AG04450 (cell line): ENCODE data around the gene ATP10D. TPM values are rescaled to one million over a fixed set of nuclear protein-coding genes. Genes with fewer than 3 reads are reported as not detected.

ENCODE experiments used
- CTCF ChIA-PET: fragments of 300-600, 350-600 bp; formaldehyde crosslinking; extraction: SDS; loops from one replicate; lab custom pipeline; 2022; ENCODE audit warnings: antibody characterized with exemption, inconsistent platforms; lab: Charles Lee
- POLR2A ChIA-PET: fragments of 350-600 bp; formaldehyde crosslinking; extraction: SDS; loops from one replicate; lab custom pipeline; 2021; ENCODE audit warnings: antibody characterized with exemption, inconsistent platforms; lab: Yijun Ruan, JAX
- DNase-seq: peaks from one replicate; pipeline ENCODE4 v3.0.0-alpha.2; 2011; ENCODE audit warnings: low read depth, low spot score
- H3K27ac ChIP-seq: one replicate; pipeline ENCODE4 v1.5.1; 2012; ENCODE audit warnings: low read depth, low read length, control low read depth
- H3K27me3 ChIP-seq: one replicate; pipeline ENCODE4 v1.6.0; 2012; ENCODE audit warnings: low read length; ENCODE audit not compliant: control insufficient read depth, insufficient read depth
- H3K4me3 ChIP-seq: 2 replicates; pipeline ENCODE4 v1.5.1; 2011; ENCODE audit warnings: mild to moderate bottlenecking, low read depth, low read length, control low read depth
- H3K9me3 ChIP-seq: 2 replicates; pipeline ENCODE4 v1.5.1; 2012; ENCODE audit warnings: low read length; ENCODE audit not compliant: control insufficient read depth, insufficient read depth
- CTCF ChIP-seq: IDR thresholded peaks from 2 replicates; pipeline ENCODE4 v1.5.1; 2011; ENCODE audit warnings: low read depth, low read length, control low read depth, inconsistent platforms
- polyA plus RNA-seq: library from polyadenylated mRNA; depleted of rRNA; stranded (reverse); fragments of >200 nt; gene quantifications from 2 replicates; pipeline ENCODE4 v1.2.3, GENCODE V29; 2011

ATP10D gene
- polyA plus RNA-seq, 1 experiment: 48.2 TPM

GRCh38 chr4:47469951-47470350, 15.1 kb upstream of the ATP10D start:
- DNase-seq: no peak
- H3K27ac ChIP-seq: no peak overlapping the region
- CTCF ChIA-PET: interaction anchor here (1.4 kb wide), 1 partner anchor 13 kb away, joined by 3 read pairs; no protein-coding TSS in a partner anchor

GRCh38 chr4:47471064-47471463, 14.0 kb upstream of the ATP10D start:
- CTCF ChIA-PET: interaction anchor here (1.4 kb wide), 2 partner anchors 12 to 93 kb away, joined by 3 read pairs; no protein-coding TSS in a partner anchor
- POLR2A ChIA-PET: no interaction called here
- H3K9me3 ChIP-seq: no peaks in the 10 kb centered on the region
- no peaks in the 10 kb centered on the region for H3K27me3 ChIP-seq
- H3K4me3 ChIP-seq: no peak overlapping the region
- no peak for TF ChIP-seq CTCF
- no peak for DNase-seq
- no peak overlapping the region for H3K27ac ChIP-seq

More at GRCh38 chr4:47469951-47470350, 15.1 kb upstream of the ATP10D start:
- no peaks in the 10 kb centered on the region for H3K27me3 ChIP-seq
- POLR2A ChIA-PET: no interaction called here
- H3K9me3 ChIP-seq: no peaks in the 10 kb centered on the region
- H3K4me3 ChIP-seq: no peak overlapping the region
- TF ChIP-seq CTCF: no peak

GRCh38 chr4:47471591-47471990, 13.5 kb upstream of the ATP10D start:
- Histone ChIP-seq H3K9me3 (no peaks in the 10 kb centered on the region), H3K4me3 (no peak overlapping the region), H3K27ac (no peak overlapping the region), H3K27me3 (no peaks in the 10 kb centered on the region)
- TF ChIP-seq CTCF: no peak
- no peak for DNase-seq
- ChIA-PET POLR2A (no interaction called here), CTCF (interaction anchor here (0.8 to 1.4 kb wide), 2 partner anchors 9 to 92 kb away, joined by 3 read pairs; no protein-coding TSS in a partner anchor)

- no peaks in the 10 kb centered on the region for H3K9me3 ChIP-seq
- no peak overlapping the region for H3K27ac ChIP-seq
- CTCF ChIA-PET: interaction anchor here (1.5 kb wide), 1 partner anchor 10 kb away, joined by 3 read pairs; the partner anchor contains the start of gene COMMD8
- H3K4me3 ChIP-seq: no peak overlapping the region
- no peaks in the 10 kb centered on the region for H3K27me3 ChIP-seq
- DNase-seq: no peak
- POLR2A ChIA-PET: no interaction called here
- no peak for TF ChIP-seq CTCF
Observed at GRCh38 chr4:47473141-47473750, 11.8 kb upstream of the ATP10D start.

- ChIA-PET CTCF (no interaction called here), POLR2A (no interaction called here)
- Histone ChIP-seq H3K27ac (no peak overlapping the region), H3K27me3 (no peaks in the 10 kb centered on the region), H3K4me3 (no peak overlapping the region), H3K9me3 (no peaks in the 10 kb centered on the region)
- no peak for DNase-seq
- no peak for TF ChIP-seq CTCF
Observed at GRCh38 chr4:47474799-47475198, 10.3 kb upstream of the ATP10D start.
